DND-41 (cell line): ENCODE results near the gene OR2G3.

Experiments used
- CTCF ChIP-seq: IDR thresholded peaks from 2 replicates; pipeline ENCODE4 v1.5.1; 2012; ENCODE audit warnings: borderline replicate concordance, low read length, moderate library complexity, mild to moderate bottlenecking; ENCODE audit not compliant: poor library complexity, severe bottlenecking; ENCODE audit errors: extremely low read depth
- EZH2 ChIP-seq: IDR thresholded peaks from 3 replicates; pipeline ENCODE4 v1.6.1; 2012; ENCODE audit warnings: borderline replicate concordance, low read depth, mild to moderate bottlenecking, moderate library complexity, low read length, inconsistent platforms; ENCODE audit not compliant: severe bottlenecking

- TF ChIP-seq CTCF (no peak), EZH2 (no peak)
These were observed 47.3 kb upstream of the OR2G3 start for GRCh38 chr1:247557926-247558674.
